PC-3 (cell line): ENCODE results near the gene PRTN3.
A peak's percentile ranks its signal among the peaks of the same experiment; 100 is the strongest.

ENCODE experiments used
- EZH2 ChIP-seq: fragments of 300-600 bp; sonication (generic); IDR thresholded peaks from one replicate; pipeline ENCODE4 v1.6.1; 2017; ENCODE audit warnings: antibody characterized with exemption, mild to moderate bottlenecking, low read length; ENCODE audit not compliant: unreplicated experiment
- EZH2phosphoT487 ChIP-seq: fragments of 300-600 bp; sonication (generic); IDR thresholded peaks from 2 replicates; pipeline ENCODE4 v1.6.1; 2018; ENCODE audit warnings: mild to moderate bottlenecking, antibody characterized with exemption, low read length, borderline replicate concordance
- TF ChIP-seq, protein P1 (sequence below): fragments of 300-600 bp; sonication (generic); conservative IDR thresholded peaks from 2 replicates; pipeline ENCODE4 v1.5.1; 2017; ENCODE audit warnings: antibody characterized with exemption, low read depth, mild to moderate bottlenecking, low read length

GRCh38 chr19:799076-799881, 41.5 kb upstream of the PRTN3 start:
- TF ChIP-seq, protein P1, sequence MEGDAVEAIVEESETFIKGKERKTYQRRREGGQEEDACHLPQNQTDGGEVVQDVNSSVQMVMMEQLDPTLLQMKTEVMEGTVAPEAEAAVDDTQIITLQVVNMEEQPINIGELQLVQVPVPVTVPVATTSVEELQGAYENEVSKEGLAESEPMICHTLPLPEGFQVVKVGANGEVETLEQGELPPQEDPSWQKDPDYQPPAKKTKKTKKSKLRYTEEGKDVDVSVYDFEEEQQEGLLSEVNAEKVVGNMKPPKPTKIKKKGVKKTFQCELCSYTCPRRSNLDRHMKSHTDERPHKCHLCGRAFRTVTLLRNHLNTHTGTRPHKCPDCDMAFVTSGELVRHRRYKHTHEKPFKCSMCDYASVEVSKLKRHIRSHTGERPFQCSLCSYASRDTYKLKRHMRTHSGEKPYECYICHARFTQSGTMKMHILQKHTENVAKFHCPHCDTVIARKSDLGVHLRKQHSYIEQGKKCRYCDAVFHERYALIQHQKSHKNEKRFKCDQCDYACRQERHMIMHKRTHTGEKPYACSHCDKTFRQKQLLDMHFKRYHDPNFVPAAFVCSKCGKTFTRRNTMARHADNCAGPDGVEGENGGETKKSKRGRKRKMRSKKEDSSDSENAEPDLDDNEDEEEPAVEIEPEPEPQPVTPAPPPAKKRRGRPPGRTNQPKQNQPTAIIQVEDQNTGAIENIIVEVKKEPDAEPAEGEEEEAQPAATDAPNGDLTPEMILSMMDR, result peak; percentile 36; the same call in 1 of the 2 replicates
- TF ChIP-seq EZH2 (no peak), EZH2phosphoT487 (no peak)
